GM10248 (cell line): Measurements from ENCODE around the gene JUN.

Experiments used
- CTCF ChIA-PET: fragments of 300-600 bp; sonication (Branson Sonifier 250); formaldehyde crosslinking; extraction: SDS; loops from one replicate; lab custom pipeline; 2021; ENCODE audit warnings: antibody characterized with exemption; lab: Yijun Ruan, JAX
- POLR2A ChIA-PET: fragments of 350-650 bp; sonication (Branson Sonifier 250); formaldehyde crosslinking; extraction: SDS; loops from one replicate; lab custom pipeline; 2020; ENCODE audit warnings: antibody characterized with exemption; lab: Yijun Ruan, JAX
- DNase-seq: peaks from one replicate; pipeline ENCODE4 v3.0.0; 2012; ENCODE audit errors: extremely low spot score
- TF ChIP-seq, protein P1 (sequence below): IDR thresholded peaks from 2 replicates; pipeline ENCODE4 v1.5.1; 2012; ENCODE audit warnings: mild to moderate bottlenecking, low read depth; ENCODE audit errors: extremely low read depth, missing control alignments, control extremely low read depth

JUN gene

DNA sequence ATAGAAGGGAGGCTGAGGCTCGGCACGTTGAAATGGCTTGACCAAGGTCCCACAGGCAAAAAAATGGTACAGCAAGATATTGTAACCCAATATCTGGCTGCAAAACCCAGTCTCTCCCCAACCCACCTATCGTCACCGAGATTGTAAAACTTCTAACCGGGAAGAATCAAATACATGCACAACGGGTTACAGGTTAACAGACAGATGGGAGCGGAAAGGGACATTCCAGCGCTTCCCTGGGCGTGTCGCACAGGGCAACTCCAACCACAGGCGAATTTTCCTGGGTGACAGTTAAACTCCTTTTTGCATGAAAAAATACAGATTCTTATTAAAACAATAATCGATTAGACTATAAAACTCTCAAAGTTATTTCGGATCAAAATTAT, 31.8 kb upstream of the JUN start:
- ChIA-PET POLR2A (interaction anchor here (1.0 kb wide), 1 partner anchor 32 kb away, joined by 6 read pairs; the partner anchor contains the start of gene JUN), CTCF (interaction anchor here (0.9 to 1.3 kb wide), 3 partner anchors 10 to 105 kb away, joined by 3 read pairs; no protein-coding TSS in a partner anchor)

GRCh38 chr1:58815069-58815685, 31.3 kb upstream of the JUN start:
- TF ChIP-seq, protein P1, sequence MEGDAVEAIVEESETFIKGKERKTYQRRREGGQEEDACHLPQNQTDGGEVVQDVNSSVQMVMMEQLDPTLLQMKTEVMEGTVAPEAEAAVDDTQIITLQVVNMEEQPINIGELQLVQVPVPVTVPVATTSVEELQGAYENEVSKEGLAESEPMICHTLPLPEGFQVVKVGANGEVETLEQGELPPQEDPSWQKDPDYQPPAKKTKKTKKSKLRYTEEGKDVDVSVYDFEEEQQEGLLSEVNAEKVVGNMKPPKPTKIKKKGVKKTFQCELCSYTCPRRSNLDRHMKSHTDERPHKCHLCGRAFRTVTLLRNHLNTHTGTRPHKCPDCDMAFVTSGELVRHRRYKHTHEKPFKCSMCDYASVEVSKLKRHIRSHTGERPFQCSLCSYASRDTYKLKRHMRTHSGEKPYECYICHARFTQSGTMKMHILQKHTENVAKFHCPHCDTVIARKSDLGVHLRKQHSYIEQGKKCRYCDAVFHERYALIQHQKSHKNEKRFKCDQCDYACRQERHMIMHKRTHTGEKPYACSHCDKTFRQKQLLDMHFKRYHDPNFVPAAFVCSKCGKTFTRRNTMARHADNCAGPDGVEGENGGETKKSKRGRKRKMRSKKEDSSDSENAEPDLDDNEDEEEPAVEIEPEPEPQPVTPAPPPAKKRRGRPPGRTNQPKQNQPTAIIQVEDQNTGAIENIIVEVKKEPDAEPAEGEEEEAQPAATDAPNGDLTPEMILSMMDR = no peak
- ChIA-PET POLR2A (no interaction called here), CTCF (no interaction called here)
- peak; percentile 83 for DNase-seq

More for the DNA sequence above, 31.8 kb upstream of the JUN start:
- peak; percentile 40 for DNase-seq
- TF ChIP-seq, protein P1 = no peak

GRCh38 chr1:58814251-58815068, 30.6 kb upstream of the JUN start:
- TF ChIP-seq, protein P1 = no peak
- ChIA-PET POLR2A (interaction anchor here (0.6 to 1.0 kb wide), 2 partner anchors 10 to 30 kb away, joined by 3 read pairs; partner anchors contain the start of gene JUN), CTCF (no interaction called here)
- peak; percentile 29 for DNase-seq

DNA sequence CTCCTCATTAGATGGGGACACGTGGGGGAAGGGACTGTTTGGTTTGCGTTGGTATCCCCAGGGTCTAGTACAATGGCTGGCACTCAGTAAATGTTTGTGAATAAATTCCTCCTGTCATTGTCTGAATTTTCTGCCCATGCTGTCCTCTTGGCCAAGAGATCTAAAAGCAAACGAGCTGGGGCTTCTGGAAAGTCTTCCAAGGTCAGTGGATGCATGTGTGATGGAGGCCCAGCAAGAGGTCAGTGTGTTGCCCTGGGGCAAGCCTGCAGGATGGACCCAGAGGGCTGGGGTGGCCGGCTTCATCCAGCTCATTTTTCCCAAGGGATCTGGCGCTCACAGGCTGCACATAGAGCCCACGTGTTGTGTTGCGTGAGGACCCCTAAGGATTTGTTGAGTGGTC, 30.0 kb upstream of the JUN start:
- TF ChIP-seq, protein P1 = no peak
- CTCF ChIA-PET = no interaction called here
- POLR2A ChIA-PET = interaction anchor here (0.6 to 1.0 kb wide), 2 partner anchors 9 to 30 kb away, joined by 3 read pairs; partner anchors contain the start of gene JUN
- DNase-seq = no peak

GRCh38 chr1:58813361-58813760, 29.5 kb upstream of the JUN start:
- CTCF ChIA-PET = no interaction called here
- no peak for DNase-seq
- TF ChIP-seq, protein P1 = no peak
- POLR2A ChIA-PET = interaction anchor here (1.0 kb wide), 1 partner anchor 29 kb away, joined by 3 read pairs; the partner anchor contains the start of gene JUN

DNA sequence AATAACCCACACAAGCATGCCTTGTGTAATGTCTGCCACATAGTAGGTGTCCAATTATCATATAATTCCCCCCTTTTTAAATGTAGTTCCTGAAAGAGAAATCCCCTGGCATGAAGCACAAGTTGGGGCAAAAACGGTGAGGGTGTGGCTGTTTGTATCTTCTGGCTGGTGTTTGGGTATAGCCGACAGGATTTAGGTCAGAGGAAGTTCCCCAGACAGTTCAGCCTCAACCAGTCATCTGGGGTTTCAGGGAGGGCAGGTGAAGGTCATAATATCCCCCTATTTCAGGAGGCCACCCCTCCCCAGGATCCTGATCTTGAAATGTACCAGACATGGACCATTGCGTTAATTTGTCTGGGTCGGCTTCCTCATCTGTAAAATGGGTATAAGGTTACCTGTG, 29.1 kb upstream of the JUN start:
- ChIA-PET CTCF (no interaction called here), POLR2A (no interaction called here)
- DNase-seq = no peak
- TF ChIP-seq, protein P1 = no peak
